Stromal cell of bone marrow (primary cell): Measurements from ENCODE around the gene KCNK7.
"Not testable (repeated sequence)": the region's sequence is repeated elsewhere in the genome, so short reads cannot be mapped to it uniquely, and the experiment has no call there.

Source experiments
- DNase-seq: peaks from one replicate; pipeline ENCODE4 v3.0.0-alpha.2; 2012; ENCODE audit warnings: low read depth

Gene KCNK7

GRCh38 chr11:65595543-65596281 lies at the start of gene KCNK7:
TSS of gene KCNK7 (minus strand) at chr11:65595800. CDS start at chr11:65595772, 28 bp downstream.
- DNase-seq: no peak

- no peak for DNase-seq
Measured at GRCh38 chr11:65644837-65645236, 49.2 kb upstream of the KCNK7 start.

GRCh38 chr11:65643971-65644370 lies 48.4 kb upstream of the KCNK7 start:
- no peak for DNase-seq

GRCh38 chr11:65642014-65642671 lies 46.5 kb upstream of the KCNK7 start:
- no peak for DNase-seq

- DNase-seq: no peak
Measured at GRCh38 chr11:65641297-65642013, 45.9 kb upstream of the KCNK7 start.

GRCh38 chr11:65640483-65641296 lies 45.1 kb upstream of the KCNK7 start:
- no peak for DNase-seq

GRCh38 chr11:65639623-65640482 lies 44.3 kb upstream of the KCNK7 start:
- no peak for DNase-seq

GRCh38 chr11:65639228-65639597 lies 43.6 kb upstream of the KCNK7 start:
- DNase-seq: not testable (repeated sequence)

GRCh38 chr11:65637794-65638419 lies 42.3 kb upstream of the KCNK7 start, which contains the start of gene SIPA1:
TSS of gene SIPA1 (plus strand) at chr11:65638101. CDS start at chr11:65640922, 2,821 bp downstream.
- DNase-seq: peak; percentile 65

GRCh38 chr11:65637032-65637557 lies 41.5 kb upstream of the KCNK7 start:
- no peak for DNase-seq

- DNase-seq: no peak
Measured at GRCh38 chr11:65636108-65637031, 40.8 kb upstream of the KCNK7 start.

GRCh38 chr11:65634905-65635731 lies 39.5 kb upstream of the KCNK7 start:
- no peak for DNase-seq

- no peak for DNase-seq
Measured at GRCh38 chr11:65634440-65634839, 38.8 kb upstream of the KCNK7 start.

GRCh38 chr11:65634109-65634436 lies 38.5 kb upstream of the KCNK7 start:
- no peak for DNase-seq

GRCh38 chr11:65633390-65634108 lies 37.9 kb upstream of the KCNK7 start:
- DNase-seq: no peak

- no peak for DNase-seq
Measured at GRCh38 chr11:65630215-65630614, 34.6 kb upstream of the KCNK7 start.

- no peak for DNase-seq
Measured at GRCh38 chr11:65629579-65629978, 34.0 kb upstream of the KCNK7 start.

- no peak for DNase-seq
Measured at GRCh38 chr11:65627202-65627601, 31.6 kb upstream of the KCNK7 start.
